WERI-Rb-1 (cell line): ENCODE measurements around the gene PSTK.

ENCODE experiments used
- DNase-seq: peaks from one replicate; pipeline ENCODE4 v3.0.0-alpha.2; 2020
- H3K27ac ChIP-seq: fragments of 250-450 bp; sonication (Bioruptor Pico); 2 replicates; pipeline ENCODE4 v1.5.1; 2020; ENCODE audit warnings: mild to moderate bottlenecking, moderate library complexity
- H3K27me3 ChIP-seq: fragments of 250-450 bp; sonication (Bioruptor Pico); 2 replicates; pipeline ENCODE4 v1.5.1; 2021; ENCODE audit warnings: mild to moderate bottlenecking, low read depth, moderate library complexity; ENCODE audit not compliant: insufficient read depth, severe bottlenecking
- H3K36me3 ChIP-seq: fragments of 250-450 bp; sonication (Bioruptor Pico); 2 replicates; pipeline ENCODE4 v1.5.1; 2020; ENCODE audit warnings: mild to moderate bottlenecking, moderate library complexity
- H3K4me3 ChIP-seq: 2 replicates; pipeline ENCODE4 v1.5.1; 2011; ENCODE audit warnings: low read depth, mild to moderate bottlenecking, control low read depth, low read length
- H3K9me3 ChIP-seq: fragments of 250-450 bp; sonication (Bioruptor Pico); 2 replicates; pipeline ENCODE4 v1.5.1; 2021; ENCODE audit warnings: mild to moderate bottlenecking, moderate library complexity; ENCODE audit not compliant: severe bottlenecking
- TF ChIP-seq, protein P1 (sequence below): IDR thresholded peaks from 2 replicates; pipeline ENCODE4 v1.5.1; 2011; ENCODE audit warnings: low read depth, mild to moderate bottlenecking, control low read depth, inconsistent platforms, low read length

PSTK gene

DNA sequence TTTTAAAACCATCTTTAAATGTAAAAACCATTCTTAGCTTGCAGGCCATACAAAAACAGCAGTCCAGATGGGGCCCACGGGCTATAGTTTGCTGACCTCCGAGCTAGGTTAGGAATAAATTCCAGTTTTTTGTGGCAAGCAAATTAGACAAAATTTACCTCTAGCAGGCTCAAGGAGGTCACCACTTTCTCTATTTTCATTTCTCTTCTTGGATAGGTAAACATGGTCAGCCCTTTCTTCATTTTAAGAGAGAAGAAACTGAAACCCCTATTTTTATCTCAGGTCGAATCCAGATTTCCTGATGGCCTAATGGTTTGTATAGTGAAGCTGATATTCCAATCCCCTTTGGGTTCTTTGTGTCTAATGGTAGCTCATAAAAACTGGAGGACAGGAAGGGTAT lies 17.7 kb downstream of the PSTK start:
- Histone ChIP-seq H3K4me3 (no peak overlapping the region), H3K27me3 (no peaks in the 10 kb centered on the region), H3K36me3 (peaks cover 22% of the 10 kb centered on the region), H3K27ac (no peak overlapping the region), H3K9me3 (no peaks in the 10 kb centered on the region)
- TF ChIP-seq, protein P1, sequence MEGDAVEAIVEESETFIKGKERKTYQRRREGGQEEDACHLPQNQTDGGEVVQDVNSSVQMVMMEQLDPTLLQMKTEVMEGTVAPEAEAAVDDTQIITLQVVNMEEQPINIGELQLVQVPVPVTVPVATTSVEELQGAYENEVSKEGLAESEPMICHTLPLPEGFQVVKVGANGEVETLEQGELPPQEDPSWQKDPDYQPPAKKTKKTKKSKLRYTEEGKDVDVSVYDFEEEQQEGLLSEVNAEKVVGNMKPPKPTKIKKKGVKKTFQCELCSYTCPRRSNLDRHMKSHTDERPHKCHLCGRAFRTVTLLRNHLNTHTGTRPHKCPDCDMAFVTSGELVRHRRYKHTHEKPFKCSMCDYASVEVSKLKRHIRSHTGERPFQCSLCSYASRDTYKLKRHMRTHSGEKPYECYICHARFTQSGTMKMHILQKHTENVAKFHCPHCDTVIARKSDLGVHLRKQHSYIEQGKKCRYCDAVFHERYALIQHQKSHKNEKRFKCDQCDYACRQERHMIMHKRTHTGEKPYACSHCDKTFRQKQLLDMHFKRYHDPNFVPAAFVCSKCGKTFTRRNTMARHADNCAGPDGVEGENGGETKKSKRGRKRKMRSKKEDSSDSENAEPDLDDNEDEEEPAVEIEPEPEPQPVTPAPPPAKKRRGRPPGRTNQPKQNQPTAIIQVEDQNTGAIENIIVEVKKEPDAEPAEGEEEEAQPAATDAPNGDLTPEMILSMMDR = no peak
- no peak for DNase-seq

DNA sequence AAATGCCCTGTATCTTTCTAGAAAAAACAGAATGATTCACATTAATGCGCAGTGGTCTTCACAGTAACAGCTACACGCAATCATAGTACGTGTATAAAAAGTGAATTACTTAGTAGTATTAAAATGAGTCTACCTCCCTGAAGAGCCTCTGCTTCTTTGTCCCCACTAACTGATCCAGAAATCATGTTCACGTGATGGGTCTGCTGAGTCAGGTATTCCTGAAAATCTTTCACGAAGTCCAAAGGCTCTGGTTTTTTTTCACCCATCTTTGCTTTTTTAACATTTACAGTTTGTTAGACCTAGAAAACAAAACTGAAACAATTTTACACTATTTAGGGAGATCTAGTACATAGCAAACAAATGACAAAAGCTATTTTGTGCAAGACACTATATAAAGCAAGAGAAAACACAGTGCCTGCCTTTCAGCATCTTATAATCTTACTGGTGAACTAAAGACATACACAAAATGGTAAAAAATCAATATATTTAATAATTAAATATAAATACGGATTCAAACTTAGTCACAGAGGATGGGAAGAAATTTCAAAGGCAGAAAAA lies 18.2 kb downstream of the PSTK start:
- Histone ChIP-seq H3K4me3 (no peak overlapping the region), H3K27ac (no peak overlapping the region), H3K36me3 (peaks cover 21% of the 10 kb centered on the region)

DNA sequence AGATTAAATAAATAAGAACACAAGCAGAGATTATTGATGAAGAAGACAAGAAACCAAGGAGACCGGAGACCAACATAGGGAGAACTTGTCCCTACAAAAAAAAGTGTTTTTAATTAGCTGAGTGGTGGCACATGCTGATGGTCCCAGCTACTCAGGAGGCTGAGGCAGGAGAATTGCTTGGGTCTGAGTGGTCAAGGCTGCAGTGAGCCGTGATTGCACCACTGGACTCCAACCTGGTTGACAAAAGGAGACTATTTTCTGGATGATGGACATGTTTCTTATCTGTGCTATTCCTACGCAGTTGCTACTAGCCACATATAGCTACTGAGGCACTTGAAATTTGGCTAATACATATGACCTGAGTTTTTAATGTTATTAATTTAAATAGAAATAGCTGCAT lies 18.7 kb downstream of the PSTK start:
- H3K9me3 ChIP-seq = no peaks in the 10 kb centered on the region
- no peak for DNase-seq
- peaks cover 18% of the 10 kb centered on the region for H3K36me3 ChIP-seq
- H3K27ac ChIP-seq = no peak overlapping the region
- no peaks in the 10 kb centered on the region for H3K27me3 ChIP-seq
- TF ChIP-seq, protein P1 = no peak
- no peak overlapping the region for H3K4me3 ChIP-seq

More for the DNA sequence above, 18.2 kb downstream of the PSTK start:
- Histone ChIP-seq H3K27me3 (no peaks in the 10 kb centered on the region), H3K9me3 (no peaks in the 10 kb centered on the region)
- no peak for DNase-seq
- TF ChIP-seq, protein P1 = no peak

GRCh38 chr10:122999347-122999746 lies 19.1 kb downstream of the PSTK start:
- H3K27me3 ChIP-seq = no peaks in the 10 kb centered on the region
- no peak overlapping the region for H3K27ac ChIP-seq
- TF ChIP-seq, protein P1 = no peak
- no peak for DNase-seq
- no peaks in the 10 kb centered on the region for H3K9me3 ChIP-seq
- peaks cover 14% of the 10 kb centered on the region for H3K36me3 ChIP-seq
- H3K4me3 ChIP-seq = no peak overlapping the region

GRCh38 chr10:123000155-123000554 lies 20.0 kb downstream of the PSTK start:
- TF ChIP-seq, protein P1 = no peak
- no peak overlapping the region for H3K4me3 ChIP-seq
- no peaks in the 10 kb centered on the region for H3K9me3 ChIP-seq
- DNase-seq = no peak
- H3K36me3 ChIP-seq = peaks cover 9% of the 10 kb centered on the region
- no peaks in the 10 kb centered on the region for H3K27me3 ChIP-seq
- no peak overlapping the region for H3K27ac ChIP-seq

DNA sequence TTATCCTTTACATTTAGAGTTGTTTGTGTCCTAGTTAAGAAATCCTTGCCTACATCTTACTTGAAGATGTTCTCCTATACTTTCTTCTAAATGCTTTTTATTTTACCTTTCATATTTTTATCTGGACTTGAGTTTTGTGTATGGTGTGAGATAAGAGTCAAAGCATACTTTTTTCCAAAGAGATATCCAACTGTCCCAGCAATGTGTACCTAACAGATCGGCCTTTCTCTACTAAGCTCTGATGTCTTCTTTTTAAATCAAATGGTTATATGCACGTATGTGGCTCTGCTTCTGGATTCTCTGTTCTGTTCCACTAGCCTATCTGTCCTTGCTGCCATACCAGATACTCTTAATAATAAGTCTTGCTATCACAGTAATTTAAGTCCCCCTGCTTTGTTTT lies 21.2 kb downstream of the PSTK start:
- Histone ChIP-seq H3K4me3 (no peak overlapping the region), H3K27me3 (no peaks in the 10 kb centered on the region), H3K27ac (no peak overlapping the region), H3K36me3 (peaks cover 9% of the 10 kb centered on the region), H3K9me3 (no peaks in the 10 kb centered on the region)
- no peak for DNase-seq
- TF ChIP-seq, protein P1 = no peak
